Cerebellar cortex (tissue), 1 donor: Measurements from ENCODE around the gene RBM17.
"Not testable (repeated sequence)": the region's sequence is repeated elsewhere in the genome, so short reads cannot be mapped to it uniquely, and the experiment has no call there.

ENCODE experiments used
- DNase-seq: peaks from one replicate; pipeline ENCODE4 v3.0.0-alpha.2; 2015; ENCODE audit warnings: low spot score

RBM17 gene

DNA sequence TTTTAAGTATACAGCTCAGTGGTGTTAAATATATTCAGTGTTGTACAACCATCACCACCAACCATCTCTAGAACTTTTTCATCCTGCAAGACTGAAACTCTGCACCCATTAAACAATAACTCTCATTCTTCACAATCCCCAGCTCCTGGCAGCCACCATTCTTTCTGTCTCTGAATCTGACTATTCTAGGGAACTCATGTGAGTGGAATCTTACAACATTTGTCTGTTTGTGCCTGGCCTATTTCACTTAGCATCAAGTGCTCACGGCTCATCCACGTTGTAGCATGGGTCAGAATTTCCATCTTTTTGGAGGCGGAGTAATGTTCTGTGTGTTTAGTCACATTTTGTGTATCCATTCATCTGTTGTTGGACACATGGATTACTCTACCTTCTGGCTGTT is 73.1 kb downstream of the RBM17 start:
- DNase-seq: no peak

DNA sequence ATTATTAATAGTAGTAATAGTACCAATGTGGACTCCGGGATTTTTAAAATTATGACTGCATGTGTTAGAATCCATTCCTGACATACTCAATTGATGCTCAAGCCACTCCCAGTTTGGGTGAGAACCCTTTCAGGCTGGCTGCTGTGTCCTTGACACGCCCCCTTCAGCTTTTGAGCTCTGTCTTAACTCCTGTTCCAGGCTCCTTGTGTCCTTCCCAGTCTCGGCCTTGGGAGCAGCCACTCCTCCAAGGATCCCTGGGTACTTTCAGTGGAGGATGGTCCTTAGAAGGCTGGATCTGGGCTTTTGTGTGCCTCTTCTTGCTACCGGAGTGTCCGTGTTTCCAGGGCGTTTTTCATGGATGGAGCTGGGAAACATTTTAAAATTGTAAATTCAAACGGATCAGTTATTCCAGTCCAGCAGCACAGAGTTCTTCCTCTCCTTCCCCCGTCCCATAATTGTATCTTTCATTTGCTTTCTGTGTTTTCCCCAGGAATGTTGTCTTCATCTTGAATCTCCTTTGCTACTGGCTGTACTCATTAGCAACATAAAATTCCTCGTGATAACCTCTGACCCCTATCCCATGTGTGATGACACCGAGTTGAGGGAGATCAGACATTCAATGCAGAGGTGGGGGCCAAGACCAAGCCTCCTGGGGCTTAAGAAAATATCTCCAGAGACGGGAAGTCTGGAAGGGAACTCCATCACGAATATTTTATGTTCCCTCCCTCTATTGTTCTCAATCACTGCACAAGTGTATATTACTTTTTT is 73.9 kb downstream of the RBM17 start:
- peak; percentile 79 for DNase-seq

DNA sequence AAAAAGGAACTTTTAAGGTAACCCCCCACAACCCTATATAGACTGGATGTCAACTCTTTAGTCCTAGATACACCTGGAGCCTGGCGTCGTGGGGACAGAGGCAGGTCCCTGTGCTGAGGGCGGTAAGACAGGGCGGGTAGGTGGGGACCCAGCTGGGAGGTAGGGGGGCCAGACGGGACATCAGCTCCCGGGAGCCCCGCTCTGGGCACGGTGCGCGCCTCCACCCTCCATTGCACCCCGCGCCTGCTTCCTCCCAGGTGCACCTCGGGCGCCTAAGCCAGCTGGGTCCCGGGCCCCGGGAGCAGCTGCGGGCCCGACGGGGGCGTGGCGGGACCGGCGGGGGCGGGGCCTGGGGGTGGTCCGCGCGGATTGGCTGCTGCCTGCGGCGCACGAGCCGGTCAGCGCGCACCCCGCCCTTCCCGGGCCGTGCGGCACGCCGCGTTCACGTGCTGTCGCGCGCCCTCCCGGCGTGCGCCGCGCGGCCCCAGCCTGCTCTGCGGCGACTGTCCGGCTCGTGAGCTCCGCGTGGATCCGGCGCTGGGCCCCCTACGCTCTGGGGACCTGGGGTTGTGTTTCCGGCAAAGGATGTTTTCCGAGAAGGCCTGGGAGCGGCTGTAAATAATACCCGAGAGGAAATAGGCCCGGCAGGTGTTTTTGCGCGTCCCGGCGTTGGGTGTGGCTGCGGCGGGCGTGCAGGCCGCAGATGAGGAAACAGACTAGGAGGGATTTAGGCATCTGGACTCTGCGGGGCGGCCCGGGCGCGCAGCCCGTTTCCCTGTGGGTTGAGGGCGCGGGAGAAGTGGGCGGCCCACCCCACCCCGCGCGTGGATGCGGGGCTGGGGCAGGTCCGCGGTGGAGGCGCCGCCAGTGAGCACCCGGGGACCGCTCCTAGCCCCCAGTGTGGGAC is 74.8 kb downstream of the RBM17 start:
- DNase-seq: peak; percentile 79

DNA sequence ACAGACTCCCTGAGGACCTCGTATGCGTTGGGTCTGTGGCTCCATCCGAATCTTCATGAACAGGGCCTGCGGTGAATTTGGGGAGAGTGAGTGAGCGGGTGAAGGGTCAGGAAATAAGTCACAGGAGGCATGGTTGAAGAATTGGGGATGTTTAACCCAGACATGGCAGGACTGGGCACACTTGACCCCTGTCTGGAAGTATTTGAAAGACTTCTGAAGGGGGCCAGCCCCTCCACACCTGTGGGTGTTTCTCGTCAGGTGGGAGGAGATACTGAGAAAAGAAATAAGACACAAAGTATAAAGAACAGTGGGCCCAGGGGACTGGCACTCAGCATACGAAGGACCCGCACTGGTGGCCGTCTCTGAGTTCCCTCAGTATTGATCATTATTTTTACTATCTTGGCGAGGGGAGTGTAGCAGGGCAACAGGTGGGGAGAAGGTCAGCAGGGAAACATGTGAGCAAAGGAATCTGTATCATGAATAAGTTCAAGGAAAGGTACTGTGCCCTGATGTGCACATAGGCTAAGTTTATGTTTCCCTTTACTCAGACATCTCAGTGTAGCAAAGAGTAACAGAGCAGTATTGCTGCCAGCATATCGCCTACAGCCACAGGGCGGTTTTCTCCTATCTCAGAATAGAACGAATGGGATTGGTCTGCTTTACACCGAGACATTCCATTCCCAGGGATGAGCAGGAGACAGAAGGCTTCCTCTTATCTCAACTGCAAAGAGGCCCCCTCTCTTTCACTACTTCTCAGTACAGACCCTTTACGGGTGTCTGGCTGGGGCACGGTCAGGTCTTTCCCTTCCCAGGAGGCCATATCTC is 75.6 kb downstream of the RBM17 start:
- DNase-seq: no peak

DNA sequence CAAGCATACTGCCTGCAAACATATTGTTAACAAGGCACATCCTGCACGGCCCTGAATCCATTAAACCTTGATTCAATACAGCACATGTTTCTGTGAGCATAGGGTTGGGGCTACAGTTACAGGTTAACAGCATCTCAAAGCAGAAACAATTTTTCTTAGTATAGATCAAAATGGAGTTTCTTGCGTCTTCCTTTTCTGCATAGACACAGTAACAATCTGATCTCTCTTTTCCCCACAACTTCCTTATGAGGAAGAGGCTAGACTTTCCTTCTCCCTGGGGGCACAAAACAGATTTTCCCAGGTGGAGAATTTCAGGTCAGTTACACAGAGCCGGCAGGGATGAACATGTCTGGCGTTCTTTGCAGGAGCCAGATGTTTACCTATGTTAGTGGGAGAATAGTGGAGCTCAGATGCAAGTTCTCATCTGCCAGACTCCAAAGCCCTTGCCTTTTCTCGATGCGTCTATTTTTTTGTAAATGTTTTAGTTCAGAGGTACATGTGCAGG is 76.4 kb downstream of the RBM17 start:
- no peak for DNase-seq

DNA sequence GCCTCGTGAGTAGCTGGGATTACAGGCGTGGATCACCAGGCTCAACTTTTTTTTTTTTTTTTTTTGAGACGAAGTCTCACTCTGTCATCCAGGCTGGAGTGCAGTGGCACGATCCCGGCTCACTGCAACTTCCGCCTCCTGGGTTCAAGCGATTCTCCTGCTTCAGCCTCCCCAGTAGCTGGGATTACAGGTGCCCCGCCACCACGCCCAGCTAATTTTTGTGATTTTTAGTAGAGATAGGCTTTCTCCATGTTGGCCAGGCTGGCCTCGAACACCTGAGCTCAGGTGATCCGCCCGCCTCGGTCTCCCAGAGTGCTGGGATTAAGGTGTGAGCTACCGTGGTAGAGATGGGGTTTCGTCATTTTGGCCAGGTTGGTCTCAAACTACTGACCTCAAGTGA is 77.1 kb downstream of the RBM17 start:
- DNase-seq: not testable (repeated sequence)
